GDM1 (cell line): ENCODE data around the gene DSTN.

ENCODE experiments used
- DNase-seq: peaks from one replicate; lab custom pipeline; 2025; lab: John Stamatoyannopoulos, UW

DSTN gene

GRCh38 chr20:17549131-17549530, 20.7 kb upstream of the DSTN start:
- DNase-seq = no peak

GRCh38 chr20:17555106-17555505, 14.8 kb upstream of the DSTN start:
- DNase-seq = no peak

GRCh38 chr20:17556837-17557674, 12.8 kb upstream of the DSTN start:
- DNase-seq = no peak

- DNase-seq = no peak
These were observed 12.2 kb upstream of the DSTN start for GRCh38 chr20:17557675-17558006.

GRCh38 chr20:17558154-17558940, 11.5 kb upstream of the DSTN start:
- DNase-seq = peak; percentile 21

- no peak for DNase-seq
These were observed 11.0 kb upstream of the DSTN start for GRCh38 chr20:17558941-17559304.

GRCh38 chr20:17559338-17559737, 10.5 kb upstream of the DSTN start:
- DNase-seq = no peak

GRCh38 chr20:17560344-17561074, 9.4 kb upstream of the DSTN start:
- no peak for DNase-seq

GRCh38 chr20:17562804-17563305, 7.0 kb upstream of the DSTN start:
- DNase-seq = no peak

GRCh38 chr20:17565169-17565845, 4.6 kb upstream of the DSTN start:
- DNase-seq = no peak

GRCh38 chr20:17566345-17566744, 3.5 kb upstream of the DSTN start:
- no peak for DNase-seq

GRCh38 chr20:17568045-17568788, 1.7 kb upstream of the DSTN start:
- DNase-seq = no peak

GRCh38 chr20:17568972-17569521, 828 bp upstream of the DSTN start:
- DNase-seq = no peak

- no peak for DNase-seq
These were observed 675 bp downstream of the DSTN start for GRCh38 chr20:17570347-17571152.

- DNase-seq = no peak
These were observed 1.3 kb downstream of the DSTN start for GRCh38 chr20:17571153-17571527.

GRCh38 chr20:17572034-17572638, 2.3 kb downstream of the DSTN start:
- no peak for DNase-seq

GRCh38 chr20:17573463-17573862, 3.6 kb downstream of the DSTN start:
- DNase-seq = no peak

- no peak for DNase-seq
These were observed 6.3 kb downstream of the DSTN start for GRCh38 chr20:17576215-17576614.

- no peak for DNase-seq
These were observed 9.6 kb downstream of the DSTN start for GRCh38 chr20:17579369-17580039.
